HG03460 (cell line): ENCODE data around the gene ALDH5A1.
A peak's percentile ranks its signal among the peaks of the same experiment; 100 is the strongest.

Source experiments
- ATAC-seq: cut with Tn5 transposase; IDR thresholded peaks from one replicate; pipeline ENCODE4 v1.9.1; 2021; ENCODE audit not compliant: unreplicated experiment

ALDH5A1 gene

GRCh38 chr6:24494821-24495795 is at the start of gene ALDH5A1:
Gene ALDH5A1 (plus strand): TSS chr6:24494969. CDS start chr6:24494997, 28 bp downstream.
- peak; percentile 69 for ATAC-seq

DNA sequence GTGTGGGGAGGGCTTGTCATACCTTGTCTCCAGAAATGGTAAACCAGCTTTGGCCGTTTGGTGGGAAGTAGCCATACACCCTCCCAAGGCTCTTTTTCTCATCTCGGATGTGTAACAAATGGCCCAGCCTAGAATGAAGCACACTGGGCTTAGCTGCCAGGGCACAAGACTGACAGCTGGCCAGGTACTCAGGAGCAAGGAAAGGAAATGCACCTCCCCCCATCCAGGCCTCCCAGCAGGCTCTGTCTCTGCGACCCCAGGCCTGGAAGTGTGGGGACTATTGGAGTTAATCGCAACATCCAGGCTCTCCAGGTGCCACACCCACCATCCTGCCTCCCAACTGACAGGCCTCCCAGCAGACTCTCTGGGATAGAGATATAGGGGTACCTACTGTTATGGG is 49.1 kb upstream of the ALDH5A1 start:
- ATAC-seq: no peak

DNA sequence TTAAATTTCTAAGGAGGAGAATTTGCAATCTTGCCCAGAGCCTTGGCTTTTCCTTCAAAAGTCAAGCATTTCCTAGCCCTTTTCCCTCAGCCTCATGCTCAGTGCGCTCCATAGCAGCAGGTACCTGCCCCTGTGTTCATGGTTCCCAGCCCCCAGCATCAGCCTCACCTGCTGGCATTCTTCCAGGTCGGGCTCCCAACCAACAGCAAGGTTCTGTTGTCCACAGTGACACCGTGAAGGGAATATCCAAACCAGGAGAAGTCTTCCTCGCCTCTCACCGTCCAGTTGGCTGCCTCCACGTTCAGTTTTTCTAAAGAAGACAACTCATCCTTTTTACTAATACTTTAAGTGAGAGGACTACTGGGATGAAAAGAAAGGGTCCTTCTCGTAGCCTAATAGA is 48.1 kb upstream of the ALDH5A1 start:
- no peak for ATAC-seq

DNA sequence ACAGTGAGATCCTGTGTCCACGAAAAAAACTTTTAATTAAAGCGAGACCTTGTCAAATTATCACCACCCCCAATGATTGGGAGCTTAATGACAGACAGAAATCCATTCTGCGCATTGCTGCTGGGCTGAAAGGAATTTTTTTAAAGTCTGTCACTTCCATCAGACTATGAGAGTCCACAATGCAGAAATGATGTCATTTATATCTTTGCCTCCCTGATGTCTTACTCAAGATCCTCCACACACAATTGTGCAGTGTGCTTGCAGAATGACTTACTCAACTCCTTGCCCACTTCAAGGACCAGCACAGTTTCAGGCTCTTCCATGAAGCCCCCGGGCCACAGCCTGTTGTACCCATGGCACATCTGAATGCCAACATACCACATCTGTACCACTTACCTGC is 46.4 kb upstream of the ALDH5A1 start:
- no peak for ATAC-seq

DNA sequence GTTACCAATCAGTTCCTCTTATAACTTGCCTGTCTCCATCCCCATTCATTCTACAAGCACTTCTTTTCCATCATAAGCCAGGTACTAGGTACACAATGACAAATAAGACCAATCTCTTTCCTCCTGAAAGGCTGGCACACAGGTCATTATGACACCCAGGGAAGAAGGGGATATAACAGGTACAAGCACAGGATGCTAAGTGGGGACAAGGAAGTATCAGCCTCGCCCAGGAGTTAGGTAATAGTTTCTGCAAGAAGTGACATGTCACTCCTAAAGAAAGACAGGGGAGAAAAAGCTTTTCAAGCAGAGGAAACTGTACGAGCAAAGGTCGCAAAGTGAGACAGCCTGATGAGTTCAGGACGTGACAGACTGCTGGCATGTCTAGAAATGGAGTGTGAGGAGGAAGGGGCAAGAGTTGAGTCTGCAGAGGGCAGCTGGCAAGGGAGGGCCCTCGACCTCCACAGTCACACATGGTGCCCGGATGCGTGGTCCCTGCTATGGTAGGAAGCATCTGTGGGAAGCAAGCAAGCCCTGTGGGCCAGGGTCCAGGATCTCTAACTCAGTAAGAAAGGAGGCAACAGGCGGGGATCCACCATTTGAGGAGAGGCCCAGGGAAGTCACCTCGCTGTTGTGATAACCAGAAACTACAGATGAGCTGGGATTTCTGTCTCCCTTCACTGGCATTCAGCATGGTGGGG is 45.8 kb upstream of the ALDH5A1 start:
- no peak for ATAC-seq

DNA sequence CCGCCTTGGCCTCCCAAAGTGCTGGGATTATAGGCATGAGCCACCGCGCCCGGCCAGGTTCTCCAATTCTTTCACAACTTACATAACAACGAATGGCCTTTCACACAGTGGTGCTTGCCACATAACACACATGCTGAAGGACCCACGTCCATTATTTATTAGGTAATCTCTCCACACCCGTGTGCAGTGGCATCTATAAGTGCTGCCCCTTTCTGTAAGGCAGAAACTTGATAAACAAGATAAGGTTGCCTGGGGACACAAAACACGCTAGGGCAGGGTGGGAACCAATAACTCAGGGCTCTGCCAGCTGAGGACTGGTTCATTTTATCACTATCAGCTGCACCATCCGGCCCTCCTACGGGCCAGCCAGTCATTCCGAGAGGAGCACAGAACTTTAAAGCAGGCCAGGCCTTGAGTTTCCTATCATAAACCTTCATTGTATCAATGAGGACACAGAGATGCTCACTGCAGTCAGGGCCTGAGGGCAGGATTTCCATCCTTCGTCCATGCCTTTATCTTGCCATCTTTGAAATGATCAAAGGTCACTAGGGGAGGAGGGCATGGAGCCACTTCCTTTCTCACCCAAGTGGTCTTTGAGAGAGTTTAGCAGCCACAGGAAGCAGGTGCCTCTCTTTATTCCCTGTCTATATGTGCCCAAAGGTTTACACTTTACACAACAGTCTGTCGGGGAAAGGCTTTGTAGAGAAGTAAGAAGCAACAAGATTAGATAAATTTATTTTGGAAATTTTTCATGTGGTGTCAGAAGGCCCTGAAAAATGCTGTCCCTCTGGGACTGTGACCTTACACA is 43.0 kb upstream of the ALDH5A1 start:
- ATAC-seq: no peak

DNA sequence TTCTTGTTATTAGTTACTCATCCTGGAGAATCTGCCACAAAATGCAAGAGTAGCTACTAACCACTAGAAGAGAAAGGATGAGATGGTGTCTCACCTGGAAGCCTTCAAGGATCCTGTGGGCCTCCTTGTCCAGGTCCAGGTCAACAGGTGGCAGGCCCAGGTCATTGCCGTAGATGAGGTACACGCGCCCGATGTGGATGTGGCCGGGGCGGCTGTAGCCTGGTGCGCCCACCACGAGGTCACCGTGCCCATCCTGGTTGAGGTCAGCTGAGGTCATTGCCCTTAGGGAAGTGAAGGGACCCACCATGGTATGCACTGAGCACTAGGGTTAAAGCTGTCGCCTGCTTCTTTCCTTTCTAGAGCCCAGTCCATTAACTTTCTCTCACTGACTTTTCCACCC is 40.8 kb upstream of the ALDH5A1 start:
- no peak for ATAC-seq

GRCh38 chr6:24454452-24454851 is 40.3 kb upstream of the ALDH5A1 start:
- no peak for ATAC-seq

DNA sequence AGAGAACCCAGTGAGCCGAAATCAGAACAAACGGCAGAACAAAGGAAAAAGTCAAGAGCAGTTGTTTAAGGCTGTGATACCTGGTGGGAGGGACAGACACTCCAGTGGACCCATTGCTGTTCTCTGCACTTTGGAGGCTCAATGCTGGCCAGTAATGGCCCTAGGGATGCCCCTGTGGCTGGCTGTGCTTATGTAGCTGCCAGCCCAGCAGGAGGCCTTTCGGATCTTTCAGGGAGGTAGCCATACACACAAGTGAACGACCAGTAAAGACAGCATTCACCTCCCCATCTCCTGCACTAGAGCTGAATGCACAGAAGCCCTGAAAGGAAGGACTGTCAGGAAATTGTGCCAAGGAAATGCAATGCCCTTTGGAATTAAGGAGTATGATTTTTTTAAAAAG is 39.7 kb upstream of the ALDH5A1 start:
- no peak for ATAC-seq

- ATAC-seq: no peak
Measured at GRCh38 chr6:24458134-24458533, 36.6 kb upstream of the ALDH5A1 start.

DNA sequence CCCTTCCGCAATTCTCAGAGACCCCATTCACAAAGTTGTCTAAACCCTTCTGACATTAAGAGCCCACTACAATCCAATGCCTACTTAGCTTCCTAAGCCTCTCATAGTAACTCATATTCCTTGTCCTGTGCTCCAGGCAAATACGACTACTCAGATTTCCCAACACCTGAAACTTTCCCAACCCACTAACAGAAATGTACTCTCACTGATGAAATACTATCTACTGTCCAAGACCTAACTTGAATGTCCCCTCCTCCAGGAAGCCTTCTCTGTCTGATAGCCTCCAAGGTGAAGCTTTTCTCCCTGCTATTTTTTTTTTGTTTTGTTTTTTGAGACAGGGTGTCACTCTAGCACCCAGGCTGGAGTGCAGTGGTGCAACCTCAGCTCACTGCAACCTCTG is 35.8 kb upstream of the ALDH5A1 start:
- no peak for ATAC-seq

DNA sequence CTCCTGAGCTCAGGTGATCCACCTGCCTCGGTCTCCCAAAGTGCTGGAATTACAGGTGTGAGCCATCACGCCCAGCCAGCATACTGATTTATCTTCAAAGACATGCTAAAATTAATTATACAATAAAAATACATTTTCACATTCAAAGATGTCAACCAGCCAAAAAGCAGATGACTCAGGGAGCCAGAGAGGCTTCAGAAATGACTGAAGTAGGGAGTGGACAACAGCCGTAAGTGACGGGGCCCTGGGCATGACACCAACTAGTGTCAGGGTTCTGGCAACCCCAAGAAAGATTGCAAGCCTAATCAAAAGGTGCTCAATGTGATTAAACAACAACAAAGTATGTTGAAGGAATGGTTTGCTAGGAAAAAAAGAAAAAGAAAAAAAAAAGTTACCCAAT is 33.8 kb upstream of the ALDH5A1 start:
- ATAC-seq: no peak

GRCh38 chr6:24464253-24465038 is 30.3 kb upstream of the ALDH5A1 start:
- no peak for ATAC-seq

DNA sequence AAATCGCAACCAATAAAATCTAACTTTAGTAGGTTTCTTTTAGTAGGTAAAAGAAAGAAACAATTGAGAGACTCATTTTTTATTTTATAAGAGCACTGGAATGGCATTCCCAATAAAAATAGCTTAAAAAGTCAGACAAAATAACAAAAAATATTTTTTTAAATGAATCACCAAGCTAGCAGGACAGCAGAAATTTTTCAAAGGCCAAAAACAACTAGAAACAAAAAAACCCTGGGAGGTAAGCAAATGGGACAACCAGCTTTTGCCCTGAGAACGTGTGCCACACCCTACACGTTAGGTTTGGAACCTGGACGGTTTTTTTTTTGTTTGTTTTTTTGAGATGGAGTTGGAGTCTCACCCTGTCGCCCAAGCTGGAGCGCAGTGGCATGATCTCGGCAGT is 25.0 kb upstream of the ALDH5A1 start:
- ATAC-seq: no peak

GRCh38 chr6:24472181-24472580 is 22.6 kb upstream of the ALDH5A1 start:
- no peak for ATAC-seq

DNA sequence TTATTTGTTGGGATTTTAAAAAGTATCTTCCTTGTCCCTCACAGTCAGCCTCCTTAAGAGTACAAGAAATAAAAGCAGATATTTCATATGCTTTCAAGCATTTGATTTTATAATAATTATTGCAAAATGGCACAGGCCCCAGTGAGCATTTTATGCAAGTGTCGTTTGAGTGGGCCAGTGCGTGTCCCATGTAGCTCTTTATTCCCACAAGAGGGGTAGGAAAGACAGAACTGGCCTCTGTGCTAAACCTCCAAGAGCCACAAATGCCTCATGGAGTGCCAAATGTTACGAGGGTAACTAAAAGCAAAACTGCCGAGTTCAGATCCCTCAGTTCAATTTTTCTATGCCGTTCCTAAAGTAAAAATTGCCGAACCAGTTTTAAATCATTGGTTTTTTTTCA is 18.1 kb upstream of the ALDH5A1 start:
- no peak for ATAC-seq

DNA sequence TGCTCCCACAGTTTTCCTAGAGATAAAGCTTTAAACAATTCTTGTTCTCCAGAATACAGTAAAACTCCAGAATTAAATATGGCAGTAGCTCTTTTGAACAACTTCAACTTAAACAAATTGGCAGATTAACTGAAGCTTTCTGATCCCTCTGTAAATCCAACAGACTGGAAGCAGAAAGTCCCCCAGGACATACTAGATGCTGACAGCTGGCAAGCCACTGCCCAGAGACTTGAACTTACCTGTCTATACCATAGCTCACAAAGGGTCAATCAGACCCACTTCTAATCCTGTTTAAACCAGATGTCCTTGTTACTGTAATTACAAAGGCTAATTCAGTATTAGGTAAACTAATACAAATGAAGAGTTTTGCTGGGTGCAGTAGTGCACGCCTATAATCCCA is 17.7 kb upstream of the ALDH5A1 start:
- ATAC-seq: no peak

- no peak for ATAC-seq
Measured at GRCh38 chr6:24478903-24479302, 15.9 kb upstream of the ALDH5A1 start.

DNA sequence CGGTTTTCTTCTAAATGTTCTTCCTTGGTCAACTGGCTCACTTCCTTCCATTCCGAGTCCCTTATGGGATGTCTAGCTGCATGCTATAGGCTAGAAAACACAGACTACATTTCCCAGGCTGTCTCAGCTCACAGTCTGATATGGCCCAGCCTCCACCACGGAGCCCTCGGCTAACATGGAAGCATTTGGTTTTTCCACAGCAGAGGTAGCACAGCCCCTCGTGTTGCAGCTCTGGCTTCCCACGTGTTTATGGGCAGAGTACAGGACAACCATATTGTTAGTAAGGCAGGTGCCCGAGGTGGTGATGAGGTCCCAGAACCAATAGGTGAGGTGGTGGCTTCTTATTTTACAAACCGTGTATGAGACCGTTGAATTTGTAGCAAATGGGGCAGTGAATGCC is 14.1 kb upstream of the ALDH5A1 start:
- ATAC-seq: no peak

DNA sequence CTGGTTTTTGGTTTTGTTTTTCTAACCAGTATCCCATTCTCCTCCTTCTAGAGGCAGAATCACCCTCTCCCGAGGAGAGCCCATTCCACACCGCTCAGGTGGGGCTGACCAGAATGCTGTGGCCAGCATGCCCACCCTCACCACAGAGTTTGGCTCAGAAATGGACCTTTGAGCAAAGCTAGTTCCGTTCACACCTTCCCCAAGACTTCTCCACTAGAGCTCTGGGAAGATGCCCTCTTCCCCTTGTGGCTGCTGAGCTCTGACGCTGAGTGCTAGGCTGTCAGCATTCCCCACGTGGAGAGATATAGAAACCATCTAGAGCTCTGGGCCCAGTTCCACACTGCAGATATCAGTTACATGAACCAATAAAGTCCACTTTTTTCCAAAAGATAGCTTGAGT is 13.3 kb upstream of the ALDH5A1 start:
- no peak for ATAC-seq
